Inferior parietal cortex (tissue), 1 donor: ENCODE data around the gene GLB1L2.
A peak's percentile ranks its signal among the peaks of the same experiment; 100 is the strongest.

ENCODE experiments used
- DNase-seq: peaks from one replicate; pipeline ENCODE4 v3.0.0-alpha.2; 2016; ENCODE audit errors: extremely low spot score

The GLB1L2 gene

DNA sequence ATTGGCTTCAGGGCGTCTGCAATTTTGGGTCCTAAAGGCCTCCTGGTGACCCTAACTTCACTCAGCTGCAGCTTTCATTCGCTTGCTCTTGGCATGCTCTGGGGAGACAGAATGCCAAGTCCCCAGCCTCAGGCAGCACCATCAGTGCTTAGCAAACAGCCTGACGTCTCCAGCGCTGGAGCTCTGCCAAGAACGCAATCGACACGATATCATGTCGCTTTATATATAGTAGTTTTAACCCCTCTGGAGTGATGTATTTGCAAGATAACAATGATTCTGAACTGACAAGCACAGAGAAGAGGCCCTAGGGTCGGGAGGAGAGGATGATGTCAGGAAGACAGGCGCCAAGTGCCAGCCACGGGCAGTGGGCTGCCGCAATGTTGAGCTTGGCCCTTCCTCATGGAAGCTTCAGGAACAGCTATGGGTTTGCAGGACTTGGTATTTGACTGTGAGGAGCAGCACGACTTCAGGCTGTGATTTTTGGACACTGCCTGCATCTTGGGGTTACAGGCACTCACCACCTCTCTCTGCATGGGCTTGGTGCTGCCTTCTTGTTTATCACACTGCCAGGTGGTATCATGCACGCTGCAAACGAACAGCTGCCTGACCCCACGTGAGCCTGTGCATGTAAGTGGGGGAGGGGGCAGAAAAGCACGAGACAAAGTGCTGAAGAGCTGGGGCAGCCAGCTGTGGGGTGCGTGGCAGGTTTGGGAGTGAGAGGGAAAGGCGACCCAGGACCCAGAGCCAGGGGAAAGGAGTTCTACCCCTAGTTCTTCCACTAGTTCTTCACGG lies 54.2 kb downstream of the GLB1L2 start:
- DNase-seq = no peak

DNA sequence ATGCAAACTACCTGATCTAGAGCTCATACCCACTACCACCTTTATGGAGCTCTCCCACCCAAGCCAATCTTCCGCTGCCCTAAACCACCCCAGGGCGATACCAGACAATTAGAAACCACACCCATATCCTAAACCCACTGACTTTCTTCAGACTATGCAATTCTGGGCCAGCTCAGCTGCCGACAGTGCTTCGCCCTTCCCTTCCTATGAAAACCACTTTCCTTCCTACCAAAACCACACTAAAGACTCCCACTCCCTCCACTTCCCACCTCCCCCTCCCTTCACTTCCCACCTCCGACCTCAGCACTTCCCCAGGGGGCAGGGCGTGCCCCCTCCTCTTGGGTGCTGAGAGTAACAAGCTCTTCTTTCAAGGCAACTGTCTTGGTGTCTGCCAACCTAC lies 55.2 kb downstream of the GLB1L2 start:
- DNase-seq = no peak

DNA sequence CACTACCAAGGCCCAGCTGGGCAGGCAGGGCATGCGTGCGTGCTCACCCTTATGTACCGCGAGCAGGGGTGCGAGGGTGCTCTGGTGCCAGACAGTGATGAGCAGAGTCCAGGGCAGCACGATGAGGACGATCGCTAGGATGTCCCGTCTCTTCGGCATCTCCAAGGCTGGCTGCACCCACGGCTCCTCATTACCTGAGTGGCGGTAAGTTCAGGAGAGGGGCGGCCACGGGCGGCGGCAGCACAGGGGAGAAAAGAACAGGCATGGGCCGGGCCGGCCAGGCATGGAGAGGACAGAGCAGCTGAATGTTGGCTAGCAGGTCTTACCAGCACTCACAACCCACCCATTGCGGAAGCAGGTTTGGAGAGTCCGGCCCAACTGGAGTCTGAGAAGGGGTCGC lies 55.7 kb downstream of the GLB1L2 start:
- no peak for DNase-seq

DNA sequence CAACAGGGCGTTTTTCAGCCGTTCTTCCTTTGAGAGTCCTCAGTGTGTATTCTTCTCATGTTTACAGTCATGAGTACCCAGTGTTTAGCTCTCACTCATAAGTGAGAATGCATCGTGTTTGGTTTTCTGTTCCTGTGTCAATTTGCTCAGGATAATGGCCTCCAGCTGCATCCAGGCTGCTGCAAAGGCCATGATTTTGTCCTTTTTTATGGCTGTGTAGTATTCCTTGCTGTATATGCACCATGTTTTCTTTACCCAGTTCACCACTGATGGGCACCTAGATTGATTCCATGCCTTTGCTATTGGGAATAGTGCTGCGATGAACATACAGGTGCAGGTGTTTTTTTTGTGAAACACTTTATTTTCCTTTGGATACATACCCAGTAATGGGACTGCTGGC lies 56.8 kb downstream of the GLB1L2 start:
- DNase-seq = no peak

DNA sequence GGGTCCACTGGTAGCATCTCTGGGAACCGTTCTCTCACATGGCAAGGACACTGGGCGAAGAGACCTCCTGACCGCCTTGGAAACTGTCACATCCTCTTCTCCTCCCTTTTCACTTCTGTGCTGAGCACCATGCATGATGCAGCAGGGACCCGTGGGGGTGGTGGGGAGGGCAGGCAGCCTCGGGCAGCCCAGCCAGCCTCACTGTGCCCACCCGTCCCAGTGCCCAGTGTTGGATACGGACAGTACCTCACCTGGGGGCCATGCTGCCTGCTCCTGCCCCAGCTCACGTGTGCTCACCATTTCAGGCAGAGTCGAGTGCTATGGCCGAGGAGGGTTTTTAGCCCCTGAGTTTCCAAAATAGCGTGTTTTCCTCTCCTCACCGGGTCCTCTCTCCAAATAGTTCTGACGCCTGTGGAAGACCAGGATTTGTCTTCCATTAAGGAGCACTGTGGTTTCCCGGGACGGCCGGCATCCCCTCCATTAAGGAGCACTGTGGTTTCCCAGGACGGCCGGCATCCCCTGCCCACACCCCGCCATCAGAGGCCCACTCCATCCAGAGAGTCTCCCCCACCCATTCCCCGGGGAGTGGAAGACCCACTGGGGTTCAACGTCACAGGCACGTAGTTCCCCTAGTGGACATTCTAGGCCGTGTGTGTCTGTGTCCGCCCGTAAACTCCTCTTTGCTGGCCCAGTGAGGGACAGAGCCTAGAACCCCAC lies 57.8 kb downstream of the GLB1L2 start:
- DNase-seq = no peak

DNA sequence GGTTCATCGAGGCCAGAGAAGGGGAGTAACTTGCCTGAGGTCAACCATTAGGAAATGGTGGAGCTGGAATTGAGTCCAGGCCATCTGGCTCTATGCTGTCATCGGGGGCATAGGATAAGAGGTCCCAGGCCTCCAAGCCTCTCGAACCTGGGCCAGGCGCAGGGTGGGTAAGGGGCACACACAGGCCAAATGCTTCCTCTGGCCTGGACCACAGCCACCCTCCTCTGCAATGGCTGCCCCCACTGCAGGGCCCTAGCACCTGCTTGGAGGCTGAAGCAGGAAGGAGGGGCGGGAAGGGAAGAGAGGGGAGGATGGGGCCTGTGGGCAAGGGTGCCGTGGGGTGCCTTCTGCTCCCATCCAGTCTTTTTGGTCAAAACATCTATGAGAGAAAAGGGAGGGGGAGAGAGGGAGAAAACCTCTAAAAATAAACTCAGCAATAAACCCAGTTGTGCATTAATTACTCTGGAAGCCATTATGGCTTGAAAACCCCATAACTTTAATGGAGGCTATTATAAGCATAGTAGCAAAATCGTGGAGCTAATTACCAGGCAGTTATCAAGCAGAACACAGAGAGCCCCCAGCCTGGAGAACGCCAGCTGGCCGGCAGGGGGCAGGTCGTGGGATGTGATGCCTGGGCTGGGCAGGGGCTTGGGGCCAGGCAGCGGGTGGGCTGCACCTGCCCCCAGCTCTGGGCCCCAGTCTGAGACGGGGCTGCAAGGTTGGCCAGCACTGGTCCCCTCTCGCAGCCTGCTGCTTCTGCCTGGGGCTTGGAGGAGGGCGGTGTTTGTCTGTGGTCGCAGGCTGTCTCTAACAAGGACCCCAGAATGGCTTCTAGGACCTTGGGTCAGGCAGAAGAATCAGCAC lies 59.1 kb downstream of the GLB1L2 start:
- DNase-seq = no peak

DNA sequence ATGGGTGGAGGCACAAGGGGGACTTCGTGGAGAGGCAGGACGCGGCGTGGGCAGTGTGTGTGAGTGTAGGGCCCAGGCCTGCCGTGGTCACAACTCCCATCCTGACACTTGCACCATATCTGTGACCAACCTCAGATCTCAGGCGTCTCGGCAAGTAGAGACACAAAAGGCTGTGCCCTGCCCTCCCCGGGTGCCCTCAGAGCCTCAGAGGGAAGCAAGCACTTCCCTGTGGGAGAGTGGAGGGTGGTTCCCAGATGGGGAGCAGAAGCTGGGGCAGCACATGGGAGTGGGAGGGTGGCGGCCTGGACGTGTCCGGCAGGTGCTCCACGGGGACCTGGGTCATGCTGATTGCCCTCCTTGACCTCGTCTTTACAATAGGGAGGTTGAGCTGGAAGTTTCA lies 59.9 kb downstream of the GLB1L2 start:
- DNase-seq = no peak

DNA sequence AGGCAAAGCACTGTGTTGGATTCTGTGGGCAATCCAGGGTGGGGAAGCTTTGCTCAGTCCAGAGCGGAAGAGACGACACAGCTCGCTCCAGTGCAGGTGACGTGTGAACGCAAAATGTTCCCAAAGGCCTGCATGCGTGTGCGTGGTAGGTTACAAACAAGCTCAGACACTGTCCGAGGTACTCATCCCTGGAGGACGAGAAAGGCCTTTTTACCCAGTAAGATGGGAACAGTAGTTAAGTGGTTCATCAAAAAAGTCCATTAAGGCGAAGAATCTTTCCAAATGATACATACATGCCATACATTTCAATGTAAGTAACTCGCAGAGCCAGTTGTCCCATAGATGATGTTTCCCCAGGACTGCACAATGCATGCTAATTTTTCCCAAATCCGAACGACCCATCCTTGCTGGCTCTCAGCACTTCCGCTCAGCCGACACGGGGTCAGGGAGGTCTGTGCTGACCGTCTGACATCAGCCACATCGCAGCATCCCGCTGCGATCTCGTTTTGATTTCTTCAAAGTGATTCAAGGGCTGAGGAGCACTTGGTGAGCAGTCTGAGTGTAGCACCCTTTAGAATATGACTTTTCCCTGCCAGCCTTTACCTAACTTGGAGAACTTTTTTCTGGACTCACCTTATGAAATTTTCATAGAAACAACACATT lies 61.3 kb downstream of the GLB1L2 start:
- no peak for DNase-seq

DNA sequence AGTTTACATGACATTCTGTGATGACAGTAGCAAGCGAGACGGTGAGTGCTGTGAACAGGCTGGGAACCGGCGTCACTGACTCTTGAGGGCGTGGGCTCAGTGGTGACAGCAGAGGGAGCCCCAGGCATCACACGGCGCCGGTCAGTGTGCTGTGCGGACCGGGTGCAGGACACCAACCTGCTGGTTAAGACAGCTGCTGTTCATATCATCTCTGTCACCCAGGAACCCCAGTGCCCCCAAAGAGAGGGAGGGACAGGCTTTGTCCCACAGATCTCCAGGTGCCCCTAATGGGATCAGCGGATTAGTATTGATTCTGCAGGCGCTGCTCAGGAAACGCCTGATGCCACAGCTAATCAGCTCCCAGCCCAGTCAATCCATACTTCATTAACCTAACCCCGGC lies 61.9 kb downstream of the GLB1L2 start:
- peak; percentile 66 for DNase-seq

DNA sequence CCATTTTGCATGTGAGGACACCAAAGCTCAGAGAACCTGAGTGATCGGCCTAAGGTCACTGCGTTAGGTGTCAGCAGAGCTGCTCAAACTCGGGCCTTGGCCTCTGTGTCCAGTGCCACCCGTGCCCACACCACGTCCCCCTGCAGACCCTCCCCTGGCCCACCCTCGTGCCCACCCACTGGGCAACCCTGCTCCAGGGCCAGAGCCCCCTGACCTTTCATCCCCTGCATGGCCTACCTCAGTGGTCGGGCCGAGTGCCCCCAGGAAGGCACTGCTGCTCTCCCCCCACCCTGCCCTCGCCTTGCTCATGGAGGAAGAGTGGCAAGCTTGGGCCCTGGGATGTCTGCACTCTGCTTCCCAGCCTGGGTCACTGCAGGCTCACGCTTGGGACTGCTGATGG lies 62.5 kb downstream of the GLB1L2 start:
- DNase-seq = no peak

DNA sequence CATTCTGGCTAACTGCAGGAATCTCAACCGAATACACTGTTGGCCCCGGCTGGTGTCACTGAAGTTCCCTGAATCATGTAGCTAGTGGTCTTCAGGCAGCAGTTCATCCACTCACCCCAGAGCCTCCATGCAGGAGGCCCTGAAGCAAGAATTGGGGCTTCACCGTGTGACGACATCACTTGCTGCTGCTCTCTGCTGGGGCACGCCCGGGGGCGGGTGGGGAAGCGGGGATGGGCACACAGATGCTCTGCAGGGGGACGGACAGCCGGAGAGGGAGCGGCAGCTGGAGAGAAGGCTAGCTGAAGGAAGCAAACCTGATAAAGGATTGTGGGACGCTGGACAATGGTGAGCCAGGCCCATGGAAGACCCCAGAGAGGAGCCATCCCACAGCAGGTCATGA lies 63.2 kb downstream of the GLB1L2 start:
- DNase-seq = no peak

DNA sequence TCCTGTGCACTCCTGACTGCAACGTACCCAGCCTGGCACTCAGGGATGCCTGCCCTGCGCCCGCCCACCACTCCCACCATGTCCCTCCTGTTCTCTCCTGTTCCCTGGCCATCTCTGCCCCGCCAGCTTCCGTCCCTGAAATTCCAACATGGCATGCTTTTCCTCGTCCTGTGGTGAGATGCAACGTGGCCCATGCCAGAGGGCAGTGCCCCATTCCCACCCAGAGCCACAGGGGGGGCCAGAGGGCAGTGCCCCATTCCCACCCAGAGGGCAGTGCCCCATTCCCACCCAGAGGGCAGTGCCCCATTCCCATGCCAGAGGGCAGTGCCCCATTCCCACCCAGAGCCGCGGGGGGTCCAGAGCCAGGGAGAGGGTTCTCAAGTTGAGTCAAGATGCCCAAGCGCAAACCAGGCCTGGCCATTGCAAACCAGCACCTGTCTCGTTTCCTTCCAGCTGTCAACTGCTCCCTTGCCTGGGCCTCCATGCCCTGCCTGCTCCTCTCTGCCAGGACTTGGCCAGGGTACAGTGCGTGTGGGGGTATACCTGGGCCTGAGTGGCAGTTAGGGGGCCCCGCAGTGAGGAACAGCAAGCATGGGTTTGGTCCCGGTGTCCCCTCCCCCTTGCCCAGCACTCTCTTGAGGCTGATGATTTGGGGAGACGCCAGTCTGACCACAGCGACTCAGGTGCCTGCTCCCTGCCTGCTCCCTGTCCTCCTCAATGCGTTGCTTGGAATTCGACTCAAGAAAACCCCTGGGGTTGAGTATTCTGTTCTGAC lies 65.7 kb downstream of the GLB1L2 start:
- DNase-seq = no peak

DNA sequence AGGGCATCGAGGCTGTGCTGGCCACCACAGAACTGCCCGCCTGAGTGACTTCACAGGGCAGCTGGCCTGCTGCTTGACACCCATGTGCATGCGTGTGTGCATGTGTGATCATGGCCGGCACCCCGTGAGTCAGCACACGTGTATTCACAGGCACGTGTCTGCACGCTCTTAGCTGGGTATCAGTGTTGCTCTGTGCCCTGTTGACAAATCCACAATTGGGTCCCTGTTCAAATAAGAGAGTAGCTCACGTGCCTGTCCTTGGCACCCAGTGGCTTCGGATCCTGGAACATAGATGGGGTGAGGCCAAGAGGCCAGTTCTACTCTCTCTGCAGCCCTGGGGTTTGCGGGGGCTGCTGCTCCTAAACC lies 66.3 kb downstream of the GLB1L2 start:
- peak; percentile 83 for DNase-seq

DNA sequence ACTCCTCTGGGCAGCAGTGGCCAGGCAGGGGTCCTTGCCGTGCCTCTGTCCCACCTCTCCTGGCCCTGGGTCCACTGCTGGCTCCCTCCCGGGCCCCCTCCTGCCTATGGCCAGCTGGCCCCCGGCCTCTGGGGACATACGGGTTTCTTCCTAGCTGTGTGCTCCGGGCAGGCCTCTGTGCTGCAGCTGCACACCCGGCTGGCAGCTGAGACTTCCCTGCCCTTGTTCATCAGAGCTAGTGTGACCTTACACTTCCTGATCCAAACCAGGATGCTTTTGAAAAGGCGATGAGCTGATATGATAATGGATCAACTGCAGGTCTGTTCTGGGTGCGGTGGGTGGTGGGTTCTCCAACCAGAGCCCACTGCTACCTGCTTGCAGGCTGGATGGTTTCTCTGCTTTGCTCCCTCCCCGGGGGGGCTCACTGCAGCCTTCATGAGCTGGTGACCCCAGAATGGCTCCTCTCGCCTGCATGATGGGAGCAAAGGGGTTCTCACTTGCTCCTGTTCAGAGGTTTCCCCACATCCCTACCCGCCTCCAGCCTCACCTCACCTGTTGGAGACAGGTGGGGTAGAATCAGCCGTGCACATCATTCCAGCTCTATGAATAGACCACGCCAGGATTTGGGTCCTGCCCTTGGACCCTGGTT lies 67.0 kb downstream of the GLB1L2 start:
- peak; percentile 36 for DNase-seq

DNA sequence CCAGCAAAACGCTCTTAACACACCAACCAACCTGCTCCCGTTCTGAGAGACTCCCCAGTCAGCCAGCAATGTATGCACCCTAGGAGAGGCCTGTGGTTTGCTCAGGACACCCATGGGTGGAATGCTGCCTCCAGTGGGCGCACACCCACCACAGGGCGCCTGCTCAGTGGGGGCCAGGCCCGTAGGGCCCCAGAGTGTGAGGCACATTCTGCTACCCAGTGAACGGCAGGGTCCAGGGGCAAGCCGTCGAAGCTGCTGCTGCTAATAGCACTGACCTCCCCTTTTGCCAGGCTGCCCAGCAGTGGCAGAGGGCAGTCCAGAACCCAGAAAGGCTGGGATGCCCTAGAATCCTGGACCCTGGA lies 67.5 kb downstream of the GLB1L2 start:
- no peak for DNase-seq

DNA sequence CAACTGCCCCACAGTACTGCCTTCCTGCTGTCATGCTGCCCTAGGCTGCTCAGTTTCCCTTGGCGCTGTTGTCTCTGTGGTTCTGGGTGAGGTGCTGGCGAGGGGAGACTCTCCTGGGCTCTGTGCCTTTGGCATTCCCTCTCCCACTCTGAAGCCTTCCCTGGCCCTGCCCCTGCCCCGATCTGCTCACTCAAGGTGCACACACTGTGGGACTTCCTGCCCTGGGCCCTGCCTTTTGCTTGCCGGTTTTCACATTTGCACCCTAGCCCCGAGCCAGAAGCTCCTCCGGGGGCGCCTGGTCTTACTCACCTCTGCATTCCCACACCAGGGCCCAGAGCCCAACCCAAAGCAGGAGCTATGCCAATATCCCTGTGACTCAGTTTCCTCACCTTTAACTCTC lies 68.2 kb downstream of the GLB1L2 start:
- no peak for DNase-seq

DNA sequence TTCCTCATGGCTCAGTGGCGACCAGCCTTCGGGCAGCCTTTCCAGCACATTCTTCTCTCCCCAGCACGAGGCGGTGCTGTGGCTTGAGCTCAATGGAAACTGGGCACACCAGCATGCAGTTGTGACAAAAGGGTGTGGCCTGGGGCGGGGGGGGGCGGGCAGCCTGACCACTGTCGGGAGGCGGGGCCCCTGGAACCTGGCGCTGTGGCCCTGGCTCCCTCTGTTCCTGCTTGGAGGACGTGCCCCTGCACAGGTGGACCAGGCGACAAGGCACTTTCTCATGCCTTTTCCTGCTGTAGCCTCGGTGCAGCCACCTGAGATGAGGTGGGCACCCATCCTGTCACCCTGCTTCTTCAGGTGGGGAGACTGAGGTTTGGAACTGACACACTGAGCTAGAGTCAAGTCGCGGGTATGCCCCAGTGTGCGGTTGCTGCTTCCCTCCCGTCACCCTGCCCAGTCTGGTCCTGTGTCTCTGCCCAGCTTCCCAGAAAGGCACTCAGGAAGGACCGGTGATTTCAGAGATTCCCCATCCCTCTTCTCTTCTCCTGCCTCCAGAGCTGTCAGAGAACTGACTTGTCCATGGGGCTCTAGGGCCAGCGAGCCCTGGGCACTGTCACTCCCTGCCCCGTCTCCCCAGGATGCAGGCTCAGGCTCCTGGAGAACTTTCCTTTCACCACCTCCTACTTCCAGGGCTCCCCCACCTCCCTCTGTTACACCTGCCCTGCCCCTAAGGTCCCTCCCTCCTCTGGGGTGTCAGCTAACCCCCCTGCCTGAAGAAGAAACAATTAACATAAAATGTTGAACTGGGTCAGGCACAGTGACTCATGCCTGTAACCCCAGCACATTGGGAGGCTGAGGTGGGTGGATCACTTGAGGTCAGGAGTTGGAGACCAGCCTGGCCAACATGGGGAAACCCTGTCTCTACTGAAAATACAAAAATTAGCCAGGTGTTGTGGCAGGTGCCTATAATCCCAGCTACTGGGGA lies 70.3 kb downstream of the GLB1L2 start:
- no peak for DNase-seq

DNA sequence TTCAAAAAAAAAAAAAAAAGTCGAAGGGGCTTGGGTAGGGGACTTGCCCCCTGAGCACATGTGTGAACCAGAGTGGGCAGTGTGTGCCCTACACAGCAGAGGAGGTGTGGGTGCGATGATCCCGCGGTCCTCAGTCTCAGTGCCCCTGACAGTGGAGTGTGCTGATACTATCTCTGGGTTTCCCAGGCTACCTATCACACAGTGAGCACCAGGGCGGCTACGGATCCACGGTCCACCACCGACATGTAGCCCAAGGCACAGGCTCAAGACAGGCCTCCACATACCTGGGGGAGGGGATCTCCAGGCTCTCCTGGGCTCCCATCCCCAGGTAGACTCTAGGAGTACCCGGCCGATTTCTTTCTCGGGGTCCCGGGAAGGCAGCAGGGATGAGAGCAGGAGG lies 71.1 kb downstream of the GLB1L2 start:
- no peak for DNase-seq

DNA sequence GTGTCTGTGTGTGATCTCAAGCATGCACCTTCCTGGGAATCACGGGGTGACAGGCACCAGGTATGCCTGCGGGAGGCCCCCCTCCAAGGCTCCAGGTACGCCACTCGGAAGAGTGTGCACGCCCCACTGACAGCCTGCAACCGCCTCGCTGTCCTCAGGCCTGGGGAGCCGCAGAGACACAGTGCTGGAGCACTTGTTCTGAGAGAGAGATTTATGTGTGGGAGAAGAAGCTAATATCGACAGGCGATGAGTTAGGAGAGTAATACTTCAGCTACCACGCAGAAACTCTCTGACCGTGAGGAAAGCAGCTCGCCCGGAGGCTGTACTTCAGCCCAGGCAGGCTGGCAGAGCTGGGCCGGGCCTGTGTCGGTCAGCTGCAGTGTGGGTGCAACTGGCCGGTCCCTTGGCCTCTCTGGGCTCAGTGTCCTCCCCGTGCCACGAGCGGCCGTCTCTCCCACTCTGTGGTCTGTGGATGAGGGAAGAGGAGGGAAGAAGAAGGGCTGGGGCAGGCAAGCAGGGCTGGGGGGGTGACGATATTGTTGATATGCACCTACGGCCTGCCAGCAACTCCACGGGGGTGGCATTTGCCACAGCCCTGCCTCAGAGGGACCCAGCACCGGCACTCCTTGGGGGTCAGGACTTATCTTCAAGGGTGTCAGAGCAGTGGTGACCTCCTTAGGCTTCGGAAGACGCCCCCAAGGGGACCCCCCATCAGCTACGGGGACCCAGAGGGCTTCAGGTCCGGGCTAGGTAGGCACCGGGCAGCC lies 73.0 kb downstream of the GLB1L2 start:
- DNase-seq = no peak
